NCI-H1417 treated with DMSO at 0.1 percent for 48 hours (cell line): ENCODE results near the gene PODNL1.
"Not testable (repeated sequence)": the region's sequence is repeated elsewhere in the genome, so short reads cannot be mapped to it uniquely, and the experiment has no call there.

ENCODE experiments used
- DNase-seq: peaks from one replicate; lab custom pipeline; 2025; lab: John Stamatoyannopoulos, UW

Gene PODNL1

DNA sequence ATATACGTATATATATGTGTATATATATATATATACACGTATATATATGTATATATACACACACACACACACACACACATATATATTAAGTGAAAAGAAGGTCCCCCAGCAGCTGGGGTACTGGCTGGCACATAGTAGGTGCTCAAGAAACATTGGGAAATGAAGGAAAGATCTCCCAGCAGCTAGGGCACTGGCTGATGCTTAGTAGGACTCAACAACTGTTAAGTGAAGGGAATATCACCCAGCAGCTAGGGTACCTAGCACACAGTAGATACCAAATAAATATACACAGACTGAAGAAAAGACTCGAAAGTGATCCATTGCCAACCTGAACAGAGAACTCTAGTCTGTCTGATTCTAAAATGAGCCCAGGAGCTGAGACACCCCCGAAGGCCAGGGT lies 12.2 kb downstream of the PODNL1 start:
- no peak for DNase-seq

DNA sequence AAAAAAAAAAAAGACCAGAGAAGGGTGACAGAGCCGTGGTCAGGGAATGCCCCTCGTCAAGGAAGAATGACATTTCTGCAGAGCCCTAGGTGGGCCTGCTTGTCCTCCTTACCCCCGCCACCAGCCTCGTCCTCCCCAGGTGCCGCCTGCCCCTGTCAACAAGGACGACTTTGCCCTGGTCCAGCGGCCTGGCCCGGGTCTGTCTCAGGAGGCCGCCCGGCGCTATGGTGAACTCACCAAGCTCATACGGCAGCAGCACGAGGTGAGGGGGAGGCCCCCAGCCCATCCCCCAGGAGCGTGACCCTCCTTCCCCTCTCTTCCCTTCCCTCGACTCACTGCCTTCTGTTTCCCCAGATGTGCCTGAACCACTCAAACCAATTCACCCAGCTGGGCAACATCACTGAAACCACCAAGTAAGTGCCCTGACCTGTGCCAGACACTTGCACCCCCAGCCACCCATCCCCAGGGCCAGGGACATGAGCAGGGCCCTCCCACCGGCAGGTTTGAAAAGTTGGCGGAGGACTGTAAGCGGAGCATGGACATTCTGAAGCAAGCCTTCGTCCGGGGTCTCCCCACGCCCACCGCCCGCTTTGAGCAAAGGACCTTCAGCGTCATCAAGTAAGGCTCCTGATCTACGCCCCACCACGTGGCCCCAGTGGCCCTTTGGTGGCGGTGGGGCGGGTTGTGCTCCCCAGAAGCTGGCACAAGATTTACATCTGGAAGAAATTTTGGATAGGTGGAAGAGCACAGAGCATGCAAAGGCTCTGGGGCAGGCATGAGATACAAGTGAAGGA lies 14.8 kb downstream of the PODNL1 start:
- DNase-seq: no peak

DNA sequence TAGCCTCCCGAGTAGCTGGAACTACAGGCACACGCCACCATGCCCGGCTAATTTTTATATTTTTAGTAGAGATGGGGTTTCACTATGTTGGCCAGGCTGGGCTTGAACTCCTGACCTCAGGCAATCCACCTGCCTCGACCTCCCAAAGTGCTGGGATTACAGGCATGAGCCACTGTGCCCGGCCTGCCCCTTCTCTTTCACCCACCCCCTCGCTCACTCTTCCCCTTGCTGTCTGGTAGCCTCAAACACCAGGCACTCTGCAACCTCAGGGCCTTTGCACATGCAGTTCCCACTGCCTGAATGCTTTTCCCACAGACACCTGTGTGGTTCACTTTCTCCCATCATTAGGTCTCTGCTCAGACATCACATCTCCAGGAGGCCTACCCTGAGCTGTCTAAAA lies 16.1 kb downstream of the PODNL1 start:
- not testable (repeated sequence) for DNase-seq

DNA sequence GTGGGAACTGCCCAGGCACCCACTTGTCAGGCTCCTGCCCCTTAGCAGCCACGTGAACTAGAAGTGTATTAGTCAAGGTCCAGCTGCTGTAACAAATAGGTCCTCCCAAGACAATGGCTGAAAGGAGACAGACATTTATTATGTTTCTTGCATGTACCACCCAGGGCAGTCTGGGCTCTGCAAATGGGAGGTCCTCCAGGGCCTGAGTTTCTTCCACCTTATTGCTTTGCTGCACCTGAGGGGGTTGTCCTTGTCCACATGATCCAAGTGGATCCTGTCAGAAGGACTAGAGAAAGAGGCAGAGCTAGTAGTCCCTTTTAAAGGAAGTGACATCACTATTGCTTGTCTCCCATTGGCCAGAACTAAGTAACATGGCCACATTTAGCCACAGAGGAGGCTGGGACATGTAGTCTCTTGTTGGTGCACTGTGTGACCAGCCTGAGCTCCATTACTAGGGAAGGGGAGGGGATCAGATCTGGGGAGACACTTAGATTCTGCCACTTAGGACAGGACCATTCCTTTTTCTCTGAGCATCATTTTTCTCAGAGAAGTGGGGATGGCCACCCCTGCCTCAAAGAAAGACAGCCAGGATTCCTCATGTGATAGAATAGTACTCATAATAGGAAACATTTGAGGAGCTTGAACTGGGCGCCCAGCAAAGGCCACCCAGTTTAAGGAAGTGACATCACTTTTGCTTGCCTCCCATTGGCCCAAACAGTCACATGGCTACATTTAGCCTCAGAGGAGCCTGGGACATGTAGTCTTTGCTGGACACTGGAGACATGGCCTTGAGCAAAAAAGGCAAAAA lies 17.1 kb downstream of the PODNL1 start:
- no peak for DNase-seq

DNA sequence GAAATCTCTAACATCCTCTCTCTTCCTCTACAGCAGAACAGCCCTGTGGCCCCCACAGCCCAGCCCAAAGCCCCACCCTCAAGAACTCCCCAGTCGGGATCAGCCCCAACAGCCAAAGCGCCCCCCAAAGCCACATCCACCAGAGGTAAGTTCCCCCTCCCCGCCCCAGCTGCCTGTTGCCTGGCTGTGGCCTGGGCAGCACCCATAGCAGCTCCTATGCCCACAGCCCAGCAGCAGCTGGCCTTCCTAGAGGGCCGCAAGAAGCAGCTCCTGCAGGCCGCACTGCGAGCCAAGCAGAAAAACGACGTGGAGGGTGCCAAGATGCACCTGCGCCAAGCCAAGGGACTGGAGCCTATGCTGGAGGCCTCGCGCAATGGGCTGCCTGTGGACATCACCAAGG lies 17.7 kb downstream of the PODNL1 start:
- DNase-seq: no peak

DNA sequence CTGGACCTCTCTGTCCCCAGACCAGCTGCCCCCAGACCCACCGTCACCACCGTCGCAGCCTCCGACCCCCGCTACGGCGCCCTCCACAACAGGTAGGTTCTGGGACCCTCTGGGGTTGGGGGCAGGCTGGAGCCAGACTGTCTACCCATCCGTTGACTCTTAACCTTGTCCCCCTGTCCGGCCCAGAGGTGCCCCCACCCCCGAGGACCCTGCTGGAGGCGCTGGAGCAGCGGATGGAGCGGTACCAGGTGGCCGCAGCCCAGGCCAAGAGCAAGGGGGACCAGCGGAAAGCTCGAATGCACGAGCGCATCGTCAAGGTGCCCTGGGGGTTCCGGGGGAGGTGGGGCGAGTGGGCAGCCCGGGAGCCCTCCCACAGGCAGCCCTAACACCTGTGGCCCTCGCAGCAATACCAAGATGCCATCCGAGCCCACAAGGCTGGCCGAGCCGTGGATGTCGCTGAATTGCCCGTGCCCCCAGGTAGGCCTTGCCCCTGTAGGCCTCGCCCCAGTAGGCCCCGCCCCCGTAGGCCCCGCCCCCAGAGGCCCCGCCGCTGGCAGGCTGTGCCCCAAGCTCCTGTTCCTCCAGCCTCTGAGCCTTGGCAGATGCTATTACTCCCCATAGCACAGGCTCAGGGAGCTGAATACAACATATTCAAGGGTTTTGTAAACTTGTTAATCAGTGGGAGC lies 19.3 kb downstream of the PODNL1 start:
- no peak for DNase-seq

DNA sequence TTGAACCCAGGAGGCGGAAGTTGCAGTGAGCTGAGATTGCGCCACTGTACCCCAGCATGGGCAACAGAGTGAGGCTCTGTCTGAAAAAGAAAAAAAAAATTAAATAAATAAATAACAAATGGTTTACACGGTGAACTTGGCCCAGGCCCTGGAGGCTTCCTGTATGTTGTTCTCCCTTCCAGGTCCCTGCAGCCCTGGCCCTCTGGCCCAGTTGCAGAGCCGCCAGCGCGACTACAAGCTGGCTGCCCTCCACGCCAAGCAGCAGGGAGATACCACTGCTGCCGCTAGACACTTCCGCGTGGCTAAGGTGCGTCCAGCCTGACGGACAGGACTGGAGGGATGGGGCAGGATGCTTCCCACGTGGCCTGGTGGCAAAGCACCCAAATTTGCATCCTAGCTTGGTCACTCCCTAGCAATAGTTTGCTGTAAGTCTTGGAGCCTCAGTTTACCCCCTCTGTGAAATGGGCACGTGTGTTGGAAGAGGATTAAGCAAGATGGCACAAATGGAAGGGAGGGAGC lies 20.3 kb downstream of the PODNL1 start:
- no peak for DNase-seq

DNA sequence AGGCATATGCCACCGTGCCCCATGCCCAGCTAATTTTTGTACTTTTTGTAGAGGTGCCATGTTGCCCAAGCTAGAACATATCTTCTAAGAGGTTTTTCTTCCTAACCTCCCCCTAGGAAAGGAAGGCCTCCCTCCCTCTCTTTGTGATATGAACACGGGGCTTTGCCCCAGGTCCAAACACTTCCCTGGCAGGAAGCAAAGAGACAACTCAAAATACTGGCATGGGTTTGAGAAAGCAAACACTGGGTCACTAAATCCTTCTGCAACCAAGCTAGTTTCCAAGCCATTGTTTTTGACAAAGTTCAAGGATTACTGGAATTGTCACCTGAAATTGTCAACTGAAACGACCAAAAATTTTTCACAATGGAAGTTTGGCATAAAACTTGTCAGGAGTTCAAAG lies 23.4 kb downstream of the PODNL1 start:
- DNase-seq: no peak

DNA sequence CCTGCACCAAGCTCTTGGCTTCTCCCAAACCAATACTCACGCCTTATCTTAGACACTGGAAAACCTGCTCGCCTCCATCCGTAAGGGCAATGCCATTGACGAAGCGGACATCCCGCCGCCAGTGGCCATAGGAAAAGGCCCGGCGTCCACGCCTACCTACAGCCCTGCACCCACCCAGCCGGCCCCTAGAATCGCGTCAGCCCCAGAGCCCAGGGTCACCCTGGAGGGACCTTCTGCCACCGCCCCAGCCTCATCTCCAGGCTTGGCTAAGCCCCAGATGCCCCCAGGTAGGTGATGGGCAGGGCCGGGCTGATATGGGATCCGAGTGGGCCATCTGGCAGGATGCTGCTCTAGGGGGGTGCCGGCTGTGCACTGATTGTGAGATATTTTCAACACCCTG lies 24.9 kb downstream of the PODNL1 start:
- no peak for DNase-seq

DNA sequence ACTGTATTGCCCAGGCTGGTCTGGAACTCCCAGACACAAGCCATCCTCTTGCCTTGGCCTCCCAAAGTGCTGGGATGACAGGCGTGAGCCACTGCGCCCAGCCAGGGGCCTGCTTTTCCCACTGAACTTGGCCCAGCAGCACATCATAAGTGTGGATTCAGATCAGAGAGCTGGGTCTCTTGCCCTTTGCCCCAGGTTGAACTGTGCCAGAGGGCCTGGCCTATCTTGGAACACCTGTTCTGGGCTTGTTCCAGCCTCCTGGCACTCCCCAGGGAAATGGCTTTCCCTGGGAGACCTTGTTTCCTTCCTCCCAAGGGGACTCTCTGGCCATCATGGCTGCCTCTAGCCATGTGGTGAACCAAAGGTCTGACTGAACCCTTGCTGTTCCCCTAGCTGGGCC lies 28.8 kb downstream of the PODNL1 start:
- DNase-seq: no peak

DNA sequence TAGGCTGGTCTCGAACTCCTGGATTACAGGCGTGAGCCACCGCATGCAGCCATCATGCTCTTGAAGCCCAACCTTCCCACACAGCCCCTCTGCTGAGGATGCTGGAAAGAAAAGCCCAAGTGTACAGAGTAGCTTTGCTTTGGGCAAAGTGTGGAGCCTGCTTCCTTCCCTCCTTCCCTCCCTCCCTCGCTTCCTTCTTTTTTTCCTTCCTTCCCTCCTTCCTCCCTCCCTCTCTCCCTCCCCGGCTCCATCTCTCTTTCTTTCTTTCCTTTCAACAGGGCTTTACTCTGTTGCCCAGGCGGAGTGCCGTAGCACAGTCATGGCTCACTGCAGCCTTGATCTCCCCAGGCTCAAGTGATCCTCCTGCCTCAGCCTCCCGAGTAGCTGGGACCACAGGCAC lies 29.5 kb downstream of the PODNL1 start:
- no peak for DNase-seq

DNA sequence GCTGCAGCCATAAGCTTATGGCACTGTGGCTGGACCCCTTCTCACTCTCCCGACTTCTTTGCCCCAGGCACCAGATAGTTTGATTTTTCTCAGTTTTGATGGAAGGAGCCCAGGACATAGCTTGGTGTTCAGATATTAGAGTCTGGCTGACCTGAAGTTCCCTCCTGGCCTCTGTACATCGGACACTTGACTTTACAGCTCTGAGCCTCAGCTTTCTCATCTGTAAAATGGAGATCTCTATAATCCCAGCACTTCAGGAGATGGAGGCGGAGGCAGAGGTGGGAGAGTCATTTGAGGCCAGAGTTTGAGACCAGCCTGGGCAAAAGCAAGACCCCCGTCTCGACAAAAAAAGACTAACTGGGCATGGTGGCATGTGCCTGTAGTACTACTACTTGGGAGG lies 31.3 kb downstream of the PODNL1 start:
- DNase-seq: no peak

DNA sequence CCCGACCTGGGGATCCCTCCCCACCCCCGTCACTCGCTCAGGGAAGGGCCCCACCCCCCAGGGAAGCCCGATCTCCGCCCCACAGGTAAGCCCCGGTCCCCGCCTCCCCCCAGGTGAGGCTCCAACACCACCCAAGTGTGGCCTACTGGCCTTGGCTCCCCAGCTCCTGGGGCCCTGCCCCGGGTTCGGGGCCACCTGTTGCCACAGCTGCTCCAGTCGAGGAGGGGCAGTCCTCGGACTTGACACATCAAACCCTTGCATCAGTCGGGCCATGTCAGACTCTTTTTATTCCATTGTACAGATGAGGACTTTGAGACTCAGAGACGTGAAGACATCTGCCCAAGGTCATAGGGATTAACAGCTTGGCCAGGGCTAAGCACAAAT lies 31.7 kb downstream of the PODNL1 start:
- DNase-seq: no peak

DNA sequence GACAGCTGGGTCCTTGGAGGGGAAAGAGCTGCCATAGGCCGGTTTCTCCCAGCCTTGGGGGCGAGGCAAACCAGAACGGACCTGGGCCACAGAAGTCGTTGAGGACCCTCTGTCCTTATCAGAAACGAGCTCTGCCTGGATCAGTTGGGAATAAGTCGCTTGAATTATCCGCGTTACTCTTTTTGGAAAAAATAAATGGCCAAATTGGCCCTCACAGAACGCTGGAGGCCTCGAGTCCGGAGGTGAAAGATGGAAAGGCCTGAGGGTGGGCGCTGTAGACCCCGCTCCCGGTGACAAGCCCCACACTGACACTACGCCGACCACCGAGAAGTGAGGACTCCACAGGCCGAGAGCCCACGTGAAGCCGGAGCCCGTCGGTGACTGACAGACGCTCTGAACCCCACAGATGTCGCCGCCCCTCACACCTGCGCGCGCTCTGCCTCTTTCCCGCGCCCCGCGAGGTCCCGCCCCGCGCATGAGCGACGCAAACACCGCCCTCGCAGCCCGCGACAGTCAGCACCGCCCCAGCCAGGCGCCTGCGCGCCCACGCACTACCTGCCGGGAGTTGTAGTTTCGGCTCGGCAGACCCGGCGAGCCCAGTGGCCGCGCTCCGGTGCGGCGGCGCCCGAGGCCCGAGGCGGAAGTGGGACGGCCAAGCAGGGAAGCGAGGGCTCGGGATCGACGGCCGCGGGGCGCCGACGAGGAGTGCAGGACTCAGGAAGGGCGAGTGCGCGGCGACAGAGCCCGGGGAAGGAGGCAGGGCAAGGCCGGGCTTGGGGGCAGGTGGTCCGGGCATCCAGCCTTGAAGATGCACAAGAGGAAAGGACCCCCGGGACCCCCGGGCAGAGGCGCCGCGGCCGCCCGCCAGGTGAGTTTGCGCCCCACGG lies 32.3 kb downstream of the PODNL1 start, which contains the start of the genes BRME1 and CC2D1A:
TSS of gene BRME1 (minus strand) at position 484 of the 887 bp plus-strand sequence. CDS start 1,225 bp downstream, outside the sequence.
TSS of gene CC2D1A (plus strand) at position 568 of the 887 bp plus-strand sequence. CDS start at position 809, 241 bp downstream.
- DNase-seq: peak; percentile 83

DNA sequence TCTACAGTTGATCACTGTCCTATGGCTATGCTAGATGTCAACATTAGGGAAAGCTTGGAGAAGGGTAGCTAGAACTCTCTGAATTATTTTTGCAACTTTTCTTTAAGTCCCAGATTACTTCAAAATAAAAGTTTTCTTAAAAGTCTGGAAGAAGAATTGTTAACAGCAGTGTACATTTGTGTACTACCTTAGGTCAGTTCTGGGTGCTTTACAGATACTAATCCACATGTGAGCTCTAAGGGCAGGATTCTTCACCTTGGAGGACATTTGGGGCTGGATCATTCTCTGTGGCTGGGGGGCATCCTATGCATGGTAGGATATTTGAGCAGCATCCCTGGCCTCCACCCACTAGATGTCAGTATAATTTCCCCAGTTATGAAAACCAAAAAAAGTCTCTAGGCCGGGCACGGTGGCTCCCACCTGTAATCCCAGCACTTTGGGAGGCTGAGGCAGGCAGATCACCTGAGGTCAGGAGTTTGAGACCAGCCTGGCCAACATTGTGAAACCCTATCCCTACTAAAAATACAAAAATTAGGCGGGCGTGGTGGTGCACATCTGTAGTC lies 35.1 kb downstream of the PODNL1 start:
- DNase-seq: no peak

DNA sequence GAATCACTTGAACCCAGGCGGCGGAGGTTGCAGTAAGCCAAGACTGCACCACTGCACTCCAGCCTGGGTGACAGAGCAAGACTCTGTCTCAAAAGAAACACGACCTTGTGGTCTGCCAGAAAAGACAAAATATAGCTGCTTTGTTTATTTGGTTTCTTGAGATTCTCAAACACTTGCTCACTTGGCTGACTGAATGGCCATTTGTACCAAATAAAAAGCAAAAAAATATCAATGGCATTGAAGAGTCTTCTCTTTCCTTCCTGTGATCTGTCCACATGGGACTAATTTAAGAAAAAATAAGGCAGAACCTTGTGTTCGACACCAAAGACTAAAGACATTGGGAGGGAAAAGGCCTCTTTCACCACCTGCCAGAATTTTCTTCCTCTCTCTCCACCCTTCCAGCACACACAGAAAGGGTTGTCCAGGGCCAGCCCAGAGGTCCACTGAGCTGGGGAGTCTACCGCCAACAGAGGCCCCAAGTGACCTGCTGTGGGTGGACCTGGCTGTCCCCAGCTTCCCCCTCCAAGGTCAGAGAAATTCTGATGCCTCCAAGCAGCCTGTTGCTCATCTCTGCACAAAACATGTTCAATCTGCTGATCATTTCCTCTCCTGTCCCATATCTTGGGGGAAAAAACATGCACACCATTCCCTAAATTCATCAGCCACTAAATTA lies 38.2 kb downstream of the PODNL1 start:
- DNase-seq: no peak

DNA sequence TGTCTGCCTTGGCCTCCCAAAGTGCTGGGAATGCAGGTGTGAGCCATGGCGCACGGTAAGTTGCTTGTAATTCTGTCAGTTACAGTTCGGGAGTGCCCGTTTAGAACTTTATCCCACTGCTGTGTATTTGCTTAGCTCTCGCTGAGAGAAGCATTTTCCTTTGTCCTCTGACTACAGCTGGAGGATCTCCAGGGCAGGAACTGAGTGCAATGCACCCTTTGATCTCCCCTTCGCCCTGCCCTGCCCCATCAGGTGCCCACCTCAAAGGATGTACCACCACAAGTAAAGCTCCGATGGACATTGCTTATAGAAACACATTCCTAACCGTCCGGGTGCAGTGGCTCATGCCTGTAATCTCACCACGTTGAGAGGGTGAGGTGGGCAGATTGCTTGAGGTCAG lies 38.8 kb downstream of the PODNL1 start:
- no peak for DNase-seq

DNA sequence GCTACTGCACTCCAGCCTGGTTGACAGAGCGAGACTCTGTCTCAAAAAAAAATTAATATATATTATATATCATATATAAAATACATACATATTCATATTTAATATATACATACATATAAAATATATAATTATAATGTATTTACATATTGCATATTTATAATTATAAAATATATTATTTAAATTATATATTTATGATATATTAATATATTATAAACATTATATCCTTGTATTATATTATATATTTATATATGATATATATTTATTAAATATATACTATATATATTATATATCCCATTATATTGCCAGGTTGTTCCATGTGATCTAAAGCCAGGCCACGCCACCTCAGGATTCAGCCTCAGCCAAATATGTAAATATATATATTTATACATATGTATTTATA lies 42.0 kb downstream of the PODNL1 start:
- DNase-seq: no peak

DNA sequence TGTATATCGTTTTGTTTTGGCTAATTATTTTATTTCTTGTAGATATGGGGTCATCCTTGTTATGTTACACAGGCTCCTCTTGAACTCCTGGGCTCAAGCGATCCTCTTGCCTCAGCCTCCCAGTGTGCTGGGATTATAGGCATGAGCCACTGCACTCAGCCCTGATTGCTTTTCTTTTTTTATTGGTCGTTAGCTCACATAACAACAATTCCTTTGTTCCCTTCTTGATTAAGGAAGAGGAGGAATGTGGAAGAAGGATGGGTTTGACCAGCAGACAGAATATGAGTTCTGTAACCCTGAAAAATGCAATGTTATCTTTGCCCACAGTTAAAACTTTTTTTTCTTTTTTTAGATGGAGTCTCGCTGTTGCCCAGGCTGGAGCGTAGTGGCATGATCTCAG lies 43.7 kb downstream of the PODNL1 start:
- DNase-seq: no peak

DNA sequence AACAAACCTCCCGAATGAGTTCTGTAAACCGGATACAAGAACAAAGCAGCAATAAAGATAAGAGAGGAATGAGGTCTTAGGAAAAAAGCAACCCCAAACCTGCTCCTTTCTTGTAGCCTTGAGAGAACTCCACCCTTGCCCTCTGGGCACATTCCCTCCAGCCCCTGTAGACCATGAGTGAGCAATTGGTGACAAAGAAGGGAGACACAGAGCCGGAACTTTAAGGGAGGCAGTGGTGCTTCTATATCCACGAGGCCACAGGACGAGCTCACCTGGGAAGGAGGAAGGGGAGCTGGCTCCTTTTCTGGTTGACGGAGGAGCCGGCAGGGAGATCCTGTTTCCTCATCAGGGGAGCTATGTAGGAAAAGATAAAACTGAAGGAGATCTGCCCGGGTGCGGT lies 45.3 kb downstream of the PODNL1 start:
- DNase-seq: no peak

DNA sequence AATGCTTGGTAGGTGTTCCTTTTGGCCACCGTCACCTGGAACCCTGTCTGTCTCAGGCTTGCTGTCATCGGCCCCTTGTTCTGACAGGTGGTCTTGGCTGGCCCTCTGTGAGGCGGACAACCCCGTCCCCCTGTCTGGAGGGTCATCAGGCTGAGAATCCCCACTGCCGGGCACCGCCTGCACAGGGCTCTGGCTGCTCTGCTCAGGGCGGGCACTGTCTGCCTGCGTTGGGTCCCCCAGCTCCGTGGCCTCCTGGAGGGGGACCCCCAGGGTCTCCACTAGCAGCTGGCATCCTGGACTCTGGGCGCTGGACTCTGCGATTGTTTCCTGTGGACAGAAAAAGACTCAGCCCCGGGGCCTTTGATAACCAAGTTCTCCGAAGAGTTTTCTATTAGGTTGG lies 48.1 kb downstream of the PODNL1 start:
- no peak for DNase-seq
